Loucy (cell line): ENCODE measurements around the gene PLXNA4.

Experiments used
- CTCF ChIP-seq: fragments of 200-600 bp; sonication (generic); conservative IDR thresholded peaks from 2 replicates; pipeline ENCODE4 v1.5.1; 2014; ENCODE audit warnings: mild to moderate bottlenecking, antibody characterized with exemption, low read length
- EZH2phosphoT487 ChIP-seq: fragments of 200-600 bp; IDR thresholded peaks from 2 replicates; pipeline ENCODE4 v1.6.1; 2018; ENCODE audit warnings: antibody characterized with exemption, mild to moderate bottlenecking, moderate library complexity, borderline replicate concordance

GRCh38 chr7:132243463-132243862 lies 332.8 kb downstream of the PLXNA4 start:
- TF ChIP-seq CTCF (no peak), EZH2phosphoT487 (no peak)
